Stimulated activated CD4-positive, alpha-beta T cell treated with anti-CD3 and anti-CD28 coated beads, Interleukin-15, amount 100 ng/mL, for 48 hours (primary cell): Measurements from ENCODE around the gene ZDHHC14.

ENCODE experiments used
- DNase-seq, 2 donors: peaks; one replicate each; pipeline ENCODE4 v3.0.0-alpha.2; 2020; ENCODE audit warnings: low read depth in 2 of 2

The ZDHHC14 gene

GRCh38 chr6:157493173-157493572 is 112.2 kb downstream of the ZDHHC14 start:
- DNase-seq = no peak

GRCh38 chr6:157493576-157493975 is 112.6 kb downstream of the ZDHHC14 start:
- no peak for DNase-seq

GRCh38 chr6:157494132-157494710 is 113.2 kb downstream of the ZDHHC14 start:
- no peak for DNase-seq

- DNase-seq = no peak
These were observed 115.6 kb downstream of the ZDHHC14 start for GRCh38 chr6:157496534-157497095.

GRCh38 chr6:157497579-157497978 is 116.6 kb downstream of the ZDHHC14 start:
- DNase-seq = no peak

GRCh38 chr6:157498817-157499216 is 117.8 kb downstream of the ZDHHC14 start:
- no peak for DNase-seq

GRCh38 chr6:157500022-157500421 is 119.0 kb downstream of the ZDHHC14 start:
- no peak for DNase-seq

GRCh38 chr6:157503018-157503747 is 122.2 kb downstream of the ZDHHC14 start:
- DNase-seq = no peak

- no peak for DNase-seq
These were observed 125.0 kb downstream of the ZDHHC14 start for GRCh38 chr6:157505912-157506491.

GRCh38 chr6:157510323-157511188 is 129.6 kb downstream of the ZDHHC14 start:
- DNase-seq = no peak

- DNase-seq = no peak
These were observed 130.8 kb downstream of the ZDHHC14 start for GRCh38 chr6:157511682-157512381.

GRCh38 chr6:157512382-157512682 is 131.3 kb downstream of the ZDHHC14 start:
- DNase-seq = no peak

GRCh38 chr6:157513004-157513603 is 132.1 kb downstream of the ZDHHC14 start:
- DNase-seq = no peak

- no peak for DNase-seq
These were observed 132.9 kb downstream of the ZDHHC14 start for GRCh38 chr6:157513619-157514485.

- no peak for DNase-seq
These were observed 133.9 kb downstream of the ZDHHC14 start for GRCh38 chr6:157514659-157515496.

GRCh38 chr6:157516319-157517026 is 135.5 kb downstream of the ZDHHC14 start:
- no peak for DNase-seq

GRCh38 chr6:157517601-157518359 is 136.8 kb downstream of the ZDHHC14 start:
- no peak for DNase-seq
